HCT116 (cell line): ENCODE measurements around the gene RASGRF1. TPM values are rescaled to one million over a fixed set of nuclear protein-coding genes. Genes with fewer than 3 reads are reported as not detected.

Experiments used
- ATAC-seq: fragments of 200-7000 bp; cut with Tn5 transposase; 2 replicates; pipeline ENCODE4 v1.9.1; 2020; ENCODE audit warnings: mild to moderate bottlenecking, moderate library complexity
- BruUV-seq: library from RNA; stranded (reverse); fragments of 400-500 nt; replicated peaks from 2 replicates; lab custom pipeline; 2021; lab: Mats Ljungman, UMichigan
- CTCF ChIA-PET: fragments of 300-600 bp; sonication (Branson Sonifier 250); formaldehyde crosslinking; loops from one replicate; lab custom pipeline; 2021; ENCODE audit warnings: antibody characterized with exemption; lab: Charles Lee
- POLR2A ChIA-PET: fragments of 300-600, 350-600 bp; sonication (Branson Sonifier 250); formaldehyde crosslinking; loops from one replicate; lab custom pipeline; 2021; ENCODE audit warnings: antibody characterized with exemption; lab: Charles Lee
- RAD21 ChIA-PET, 2 experiments: fragments of 300-600 bp; sonication (Branson Sonifier 250); formaldehyde crosslinking; loops; one replicate each; lab custom pipeline; 2023; ENCODE audit warnings: low total read pairs in 2 of 2; ENCODE audit not compliant: uncharacterized antibody in 2 of 2, unreplicated experiment in 2 of 2, low non-redundant PET in 1 of 2; lab: Charles Lee
- DNase-seq: peaks from one replicate; pipeline ENCODE4 v3.0.0-alpha.2; 2010; ENCODE audit warnings: low read depth, low spot score
- H2AFZ ChIP-seq: fragments of 200-600 bp; shearing (Covaris generic), sonication (generic); 2 replicates; pipeline ENCODE4 v1.6.1; 2017; ENCODE audit warnings: low read depth, mixed run types, mixed read lengths, antibody characterized with exemption, low read length; ENCODE audit not compliant: poor library complexity, severe bottlenecking
- H3K27ac ChIP-seq: 2 replicates; pipeline ENCODE4 v1.5.1; 2012; ENCODE audit warnings: low read depth, low read length
- H3K27me3 ChIP-seq: fragments of 200-600 bp; sonication (generic); 2 replicates; pipeline ENCODE4 v1.6.1; 2016; ENCODE audit warnings: mixed run types, low read length, mixed read lengths; ENCODE audit not compliant: insufficient read depth
- H3K36me3 ChIP-seq, 2 experiments: fragments of 200-500 bp in 1 of 2; fragments of 200-600 bp in 1 of 2; sonication (Bioruptor generic) in 1 of 2; sonication (generic) in 1 of 2; 2 replicates each; pipeline versions ENCODE4 v1.5.1 to v1.6.1; 2014 to 2016; ENCODE audit warnings: low read length in 2 of 2, inconsistent platforms in 1 of 2, mixed read lengths in 1 of 2, mixed run types in 1 of 2; ENCODE audit not compliant: insufficient read depth in 2 of 2, control insufficient read depth in 1 of 2
- H3K4me1 ChIP-seq, 2 experiments: fragments of 200-600 bp in 1 of 2; sonication (generic) in 1 of 2; 2 replicates each; pipeline versions ENCODE4 v1.5.1 to v1.6.1; 2012 to 2017; ENCODE audit warnings: low read length in 2 of 2, inconsistent platforms in 1 of 2, mild to moderate bottlenecking in 1 of 2, mixed read lengths in 1 of 2, mixed run types in 1 of 2, moderate library complexity in 1 of 2; ENCODE audit not compliant: insufficient read depth in 2 of 2, control insufficient read depth in 1 of 2
- H3K4me2 ChIP-seq: fragments of 200-600 bp; sonication (generic); 2 replicates; pipeline ENCODE4 v1.6.1; 2017; ENCODE audit warnings: mixed run types, low read length, mixed read lengths
- H3K4me3 ChIP-seq, 2 experiments: fragments of 200-600 bp in 1 of 2; sonication (generic) in 1 of 2; replicated peaks in 1 of 2; 2 replicates each; pipeline ENCODE4 v1.5.1; 2011 to 2016; ENCODE audit warnings: low read length in 2 of 2, control low read depth in 1 of 2, low read depth in 1 of 2, mild to moderate bottlenecking in 1 of 2, mixed read lengths in 1 of 2, mixed run types in 1 of 2
- H3K79me2 ChIP-seq: fragments of 200-600 bp; sonication (generic); 2 replicates; pipeline ENCODE4 v1.6.1; 2017; ENCODE audit warnings: mild to moderate bottlenecking, mixed run types, low read length, moderate library complexity, mixed read lengths; ENCODE audit not compliant: insufficient read depth
- H3K9ac ChIP-seq: fragments of 200-600 bp; sonication (generic); 2 replicates; pipeline ENCODE4 v1.6.1; 2016; ENCODE audit warnings: low read length, mixed read lengths
- H3K9me2 ChIP-seq: fragments of 200-600 bp; sonication (generic), shearing (Covaris generic); 2 replicates; pipeline ENCODE4 v1.6.1; 2017; ENCODE audit warnings: mixed run types, mild to moderate bottlenecking, moderate library complexity; ENCODE audit not compliant: insufficient read depth
- H3K9me3 ChIP-seq, 2 experiments: fragments of 200-500 bp in 1 of 2; fragments of 200-600 bp in 1 of 2; sonication (Bioruptor generic) in 1 of 2; sonication (generic) in 1 of 2; 2 replicates each; pipeline ENCODE4 v1.6.1; 2014 to 2017; ENCODE audit warnings: low read length in 2 of 2, mixed read lengths in 2 of 2, inconsistent platforms in 1 of 2, low read depth in 1 of 2, mild to moderate bottlenecking in 1 of 2, mixed run types in 1 of 2, moderate library complexity in 1 of 2; ENCODE audit not compliant: control insufficient read depth in 1 of 2, insufficient read depth in 1 of 2
- H4K20me1 ChIP-seq: fragments of 200-600 bp; sonication (generic), shearing (Covaris generic); 2 replicates; pipeline ENCODE4 v1.6.1; 2017; ENCODE audit warnings: mixed run types, mild to moderate bottlenecking, moderate library complexity; ENCODE audit not compliant: insufficient read depth
- CBX3 ChIP-seq: IDR thresholded peaks from 2 replicates; pipeline ENCODE4 v1.6.1; 2012; ENCODE audit warnings: low read depth
- CTCF ChIP-seq, 3 experiments: fragments of 200-600 bp in 1 of 3; sonication (generic) in 1 of 3; IDR thresholded peaks in 2 of 3; conservative IDR thresholded peaks in 1 of 3; 2 replicates each; pipeline ENCODE4 v1.5.1; 2012 to 2017; ENCODE audit warnings: low read depth in 2 of 3, low read length in 2 of 3, antibody characterized with exemption in 1 of 3, borderline replicate concordance in 1 of 3, control low read depth in 1 of 3, mild to moderate bottlenecking in 1 of 3, mixed read lengths in 1 of 3, mixed run types in 1 of 3, moderate library complexity in 1 of 3; ENCODE audit not compliant: insufficient read depth in 1 of 3
- EGR1 ChIP-seq: IDR thresholded peaks from 2 replicates; pipeline ENCODE4 v1.6.1; 2012; ENCODE audit warnings: low read depth
- ELF1 ChIP-seq: IDR thresholded peaks from 2 replicates; pipeline ENCODE4 v1.6.1; 2012; ENCODE audit warnings: low read depth, borderline replicate concordance
- EZH2 ChIP-seq: fragments of 200-600 bp; sonication (generic); IDR thresholded peaks from 2 replicates; pipeline ENCODE4 v1.6.1; 2017; ENCODE audit warnings: antibody characterized with exemption, mixed run types
- FOSL1 ChIP-seq: IDR thresholded peaks from 2 replicates; pipeline ENCODE4 v1.6.1; 2012; ENCODE audit warnings: low read depth
- JUND ChIP-seq: IDR thresholded peaks from 2 replicates; pipeline ENCODE4 v1.6.1; 2012
- MAX ChIP-seq: IDR thresholded peaks from 2 replicates; pipeline ENCODE4 v1.6.1; 2012
- POLR2A ChIP-seq: IDR thresholded peaks from 2 replicates; pipeline ENCODE4 v1.7.0; 2011; ENCODE audit warnings: borderline replicate concordance; ENCODE audit not compliant: insufficient read depth, insufficient read length; ENCODE audit errors: extremely low read depth
- REST ChIP-seq: IDR thresholded peaks from 2 replicates; pipeline ENCODE4 v1.6.1; 2012; ENCODE audit warnings: low read depth
- SIN3A ChIP-seq: IDR thresholded peaks from 2 replicates; pipeline ENCODE4 v1.6.1; 2012; ENCODE audit warnings: low read depth
- SP1 ChIP-seq: IDR thresholded peaks from 2 replicates; pipeline ENCODE4 v1.6.1; 2012; ENCODE audit warnings: low read depth
- SRF ChIP-seq: IDR thresholded peaks from 2 replicates; pipeline ENCODE4 v1.6.1; 2012; ENCODE audit warnings: low read depth
- TCF7L2 ChIP-seq: IDR thresholded peaks from 2 replicates; pipeline ENCODE4 v1.7.0; 2011; ENCODE audit warnings: borderline replicate concordance, inconsistent platforms; ENCODE audit not compliant: insufficient read depth, insufficient read length; ENCODE audit errors: extremely low read depth
- ZBTB33 ChIP-seq: IDR thresholded peaks from 2 replicates; pipeline ENCODE4 v1.6.1; 2011; ENCODE audit warnings: mild to moderate bottlenecking, low read length, moderate library complexity; ENCODE audit not compliant: insufficient replicate concordance; ENCODE audit errors: extremely low read depth
- ZFX ChIP-seq: fragments of 450-650 bp; IDR thresholded peaks from 2 replicates; pipeline ENCODE4 v1.6.1; 2017
- ZNF274 ChIP-seq: fragments of 200-500 bp; sonication (Bioruptor generic); IDR thresholded peaks from 2 replicates; pipeline ENCODE4 v1.6.1; 2014; ENCODE audit warnings: mild to moderate bottlenecking, low read depth, low read length, inconsistent platforms
- intact Hi-C: fragments of 100-400 bp; cut with micrococcal nuclease; formaldehyde crosslinking; loops from 2 replicates; pipeline ENCODE4 v1.10.0; 2022
- total RNA-seq: library from RNA; stranded (reverse); gene quantifications from one replicate; pipeline ENCODE4 v1.2.1, GENCODE V29; 2021; ENCODE audit not compliant: unreplicated experiment

Gene RASGRF1
- total RNA-seq, 1 experiment from 2014 or later: 2.4 TPM

GRCh38 chr15:79122391-79122790, 31.8 kb upstream of the RASGRF1 start:
- ChIA-PET CTCF (no interaction called here), POLR2A (no interaction called here), RAD21 (no interaction called here)
- ATAC-seq (no peak), DNase-seq (no peak)
- no peak overlapping the region for H3K4me2 ChIP-seq
- H3K36me3 ChIP-seq: no peaks in the 10 kb centered on the region
- H3K27me3 ChIP-seq: no peaks in the 10 kb centered on the region
- no peaks in the 10 kb centered on the region for H3K4me1 ChIP-seq
- no peak overlapping the region for H3K9ac ChIP-seq
- no peak overlapping the region for H2AFZ ChIP-seq
- no peak overlapping the region for H3K4me3 ChIP-seq
- H3K9me2 ChIP-seq: no peaks in the 10 kb centered on the region
- intact Hi-C loops: no loop called here
- no peaks in the 10 kb centered on the region for H4K20me1 ChIP-seq
- TF ChIP-seq FOSL1: no peak
- no peak for TF ChIP-seq CTCF (IDR thresholded peaks at IDR 0.05 in 2 of 3, conservative IDR thresholded peaks at IDR 0.05 in 1 of 3; ENCODE audit: borderline replicate concordance in 1 of 3, insufficient read depth in 1 of 3, low read depth in 2 of 3, low read length in 2 of 3)
- no peak for TF ChIP-seq EZH2
- no peak for TF ChIP-seq POLR2A
- no peak for TF ChIP-seq SRF
- no peak for TF ChIP-seq SP1
- no peak for TF ChIP-seq TCF7L2
- TF ChIP-seq EGR1: no peak
- no peak for TF ChIP-seq SIN3A
- TF ChIP-seq JUND: no peak
- no peak for TF ChIP-seq ZFX
- TF ChIP-seq ELF1: no peak
- TF ChIP-seq ZNF274: no peak
- no peak for TF ChIP-seq ZBTB33
- TF ChIP-seq REST: no peak
- no peak for TF ChIP-seq MAX
- no peak for TF ChIP-seq CBX3
- H3K27ac ChIP-seq: no peak overlapping the region
- no TSS peak for BruUV-seq
- no peaks in the 10 kb centered on the region for H3K79me2 ChIP-seq
- H3K9me3 ChIP-seq: no peaks in the 10 kb centered on the region
